Stimulated activated CD4-positive, alpha-beta T cell treated with anti-CD3 and anti-CD28 coated beads, Interleukin-4, amount 100 ng/mL, for 1 hour (primary cell): ENCODE results near the gene CHRNA5.

ENCODE experiments used
- DNase-seq: peaks from one replicate; pipeline ENCODE4 v3.0.0-alpha.2; 2020

Gene CHRNA5

DNA sequence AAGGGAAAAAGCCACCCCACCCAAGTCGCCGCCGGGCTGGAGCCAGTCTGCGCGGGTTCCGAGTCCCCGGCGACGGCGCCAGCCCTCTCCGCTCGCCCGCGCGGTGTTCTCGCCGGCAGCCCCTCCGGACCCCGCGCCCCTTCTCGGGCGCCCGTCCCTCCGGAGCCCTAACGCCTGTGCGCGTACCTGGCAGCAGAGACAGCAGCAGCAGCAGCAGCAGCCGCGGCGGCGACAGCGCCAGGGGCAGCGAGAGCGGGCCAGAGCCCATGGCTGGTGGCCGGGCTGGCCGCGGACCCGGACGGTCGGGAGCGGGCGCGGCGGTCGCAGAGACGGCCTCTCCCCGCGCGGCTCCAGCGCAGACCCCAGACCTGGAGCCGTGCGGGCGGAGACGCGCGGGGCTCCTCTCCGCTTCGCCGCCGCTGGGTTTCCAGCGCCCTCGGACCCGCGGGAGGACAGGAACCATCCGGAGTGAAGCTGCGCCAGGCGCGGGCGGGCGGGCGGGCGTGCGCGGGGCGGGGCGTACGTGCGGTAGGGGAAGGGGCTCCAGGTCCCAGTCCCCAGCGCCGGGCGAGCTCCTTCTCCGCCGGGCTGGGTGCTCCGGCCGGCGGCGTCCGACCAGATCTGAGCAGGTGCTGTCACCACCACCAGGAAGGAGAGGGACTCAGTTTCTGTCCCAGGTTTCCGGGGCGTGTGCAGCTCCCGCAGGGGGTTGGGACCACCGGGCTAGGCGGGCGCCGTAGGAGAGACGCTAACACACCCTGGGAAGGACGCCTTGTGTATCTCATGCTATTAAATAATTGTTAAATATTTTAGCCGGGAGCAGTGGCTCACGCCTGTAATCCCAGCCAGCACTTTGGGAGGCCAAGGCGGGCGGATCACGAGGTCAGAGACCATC is 55.5 kb downstream of the CHRNA5 start, which contains the start of gene CHRNA3:
CHRNA3 (minus strand) TSS at position 470 of the 895 bp plus-strand sequence; CDS start at position 268, 202 bp downstream.
- no peak for DNase-seq

- no peak for DNase-seq
Measured at GRCh38 chr15:78621810-78622402, 56.6 kb downstream of the CHRNA5 start.

DNA sequence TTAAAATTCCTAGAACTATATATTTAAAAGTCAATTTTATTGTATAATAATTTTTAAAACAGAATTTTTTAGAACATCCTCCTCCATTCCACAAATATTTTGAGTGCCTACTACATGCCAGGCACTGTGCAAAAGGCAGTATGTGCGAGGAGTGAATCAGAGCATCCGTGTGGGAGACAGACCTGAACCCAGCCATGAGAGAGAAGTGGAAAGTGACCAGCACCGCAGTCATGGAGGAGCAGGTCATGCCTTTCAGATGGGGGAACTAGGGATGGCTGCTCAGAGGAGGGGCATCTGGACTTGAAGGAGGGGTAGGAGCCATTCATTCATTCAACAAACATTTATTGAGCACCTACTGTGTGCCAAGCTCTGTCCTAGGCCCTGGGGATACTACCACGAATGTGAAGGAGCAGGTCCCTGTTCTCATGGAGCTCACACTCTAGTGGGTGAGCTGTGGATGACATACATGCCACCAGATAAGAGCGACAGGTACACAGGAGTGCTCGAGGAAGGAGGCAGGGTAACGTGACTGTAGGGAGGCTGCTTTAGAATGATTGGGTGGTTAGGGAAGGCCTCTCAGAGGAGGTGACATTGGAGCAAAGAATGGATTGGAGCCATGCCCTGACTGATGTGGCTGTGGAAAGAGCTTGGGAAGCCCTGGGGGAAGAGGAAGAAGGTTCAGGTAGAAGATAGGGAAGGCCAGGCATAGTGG is 58.6 kb downstream of the CHRNA5 start:
- no peak for DNase-seq

- no peak for DNase-seq
Measured at GRCh38 chr15:78624651-78625590, 59.6 kb downstream of the CHRNA5 start.

- DNase-seq: no peak
Measured at GRCh38 chr15:78625606-78626280, 60.4 kb downstream of the CHRNA5 start.

DNA sequence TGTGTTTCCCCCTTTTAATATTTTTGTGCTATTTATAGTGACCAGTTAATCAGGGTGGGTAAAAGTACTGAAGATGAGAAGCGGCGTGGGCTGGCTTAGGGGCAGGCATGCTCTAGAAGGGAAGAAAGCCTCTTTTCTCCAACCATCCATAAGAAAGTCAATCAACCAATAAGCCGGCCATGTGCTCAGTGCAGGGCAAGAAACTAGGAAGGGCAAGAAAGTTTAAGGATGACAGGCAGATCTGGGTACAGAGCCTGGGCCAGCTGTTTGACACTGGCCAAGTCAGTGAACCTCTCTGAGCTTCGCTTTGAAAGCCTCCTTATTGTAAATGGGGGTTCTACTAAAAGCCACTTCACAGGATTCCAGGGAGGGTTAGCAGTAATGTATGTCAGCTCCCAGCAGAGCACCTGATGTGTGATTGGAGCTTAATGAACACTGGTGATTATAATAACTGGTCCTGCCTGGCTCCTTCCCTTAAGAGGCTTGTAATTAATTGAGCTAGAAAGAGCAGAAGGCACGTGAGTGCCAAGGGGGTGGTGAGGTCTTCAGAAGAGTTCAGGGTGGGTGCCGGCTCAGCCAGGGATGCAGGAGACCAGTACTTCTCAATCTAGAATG is 61.2 kb downstream of the CHRNA5 start:
- no peak for DNase-seq

- DNase-seq: no peak
Measured at GRCh38 chr15:78627348-78627747, 62.0 kb downstream of the CHRNA5 start.

- DNase-seq: no peak
Measured at GRCh38 chr15:78628227-78628626, 62.9 kb downstream of the CHRNA5 start.

DNA sequence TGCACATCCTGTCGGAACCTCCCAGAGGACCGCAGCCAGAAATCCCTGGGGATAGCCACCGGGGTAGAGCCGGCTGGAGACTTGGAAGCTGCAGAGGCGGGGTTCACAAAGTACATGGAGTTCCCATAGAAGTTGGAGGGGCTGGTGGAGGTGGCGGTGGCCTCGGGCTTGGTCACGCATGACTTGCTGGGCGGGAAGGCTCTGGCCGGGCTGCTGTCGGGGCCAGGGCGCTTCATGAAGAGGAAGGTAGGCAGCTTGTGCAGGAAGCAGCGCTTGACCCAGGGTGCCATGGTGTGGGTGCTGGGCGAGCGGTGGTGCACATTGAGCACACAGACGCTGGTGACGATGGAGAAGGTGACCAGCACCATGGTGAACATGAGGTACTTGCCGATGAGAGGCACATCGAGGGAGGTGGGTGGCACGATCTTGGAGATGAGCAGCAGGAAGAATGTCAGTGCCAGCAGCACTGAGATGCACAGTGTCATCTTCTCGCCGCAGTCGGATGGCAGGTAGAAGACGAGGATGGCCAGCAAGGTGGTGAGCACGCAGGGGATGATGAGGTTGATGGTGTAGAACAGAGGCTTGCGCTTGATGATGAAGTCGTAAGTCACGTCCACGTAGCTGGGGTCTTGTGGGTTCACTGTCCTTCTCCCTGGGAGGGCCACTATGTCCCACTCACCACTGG is 63.9 kb downstream of the CHRNA5 start:
- no peak for DNase-seq

- DNase-seq: no peak
Measured at GRCh38 chr15:78629716-78630065, 64.4 kb downstream of the CHRNA5 start.

DNA sequence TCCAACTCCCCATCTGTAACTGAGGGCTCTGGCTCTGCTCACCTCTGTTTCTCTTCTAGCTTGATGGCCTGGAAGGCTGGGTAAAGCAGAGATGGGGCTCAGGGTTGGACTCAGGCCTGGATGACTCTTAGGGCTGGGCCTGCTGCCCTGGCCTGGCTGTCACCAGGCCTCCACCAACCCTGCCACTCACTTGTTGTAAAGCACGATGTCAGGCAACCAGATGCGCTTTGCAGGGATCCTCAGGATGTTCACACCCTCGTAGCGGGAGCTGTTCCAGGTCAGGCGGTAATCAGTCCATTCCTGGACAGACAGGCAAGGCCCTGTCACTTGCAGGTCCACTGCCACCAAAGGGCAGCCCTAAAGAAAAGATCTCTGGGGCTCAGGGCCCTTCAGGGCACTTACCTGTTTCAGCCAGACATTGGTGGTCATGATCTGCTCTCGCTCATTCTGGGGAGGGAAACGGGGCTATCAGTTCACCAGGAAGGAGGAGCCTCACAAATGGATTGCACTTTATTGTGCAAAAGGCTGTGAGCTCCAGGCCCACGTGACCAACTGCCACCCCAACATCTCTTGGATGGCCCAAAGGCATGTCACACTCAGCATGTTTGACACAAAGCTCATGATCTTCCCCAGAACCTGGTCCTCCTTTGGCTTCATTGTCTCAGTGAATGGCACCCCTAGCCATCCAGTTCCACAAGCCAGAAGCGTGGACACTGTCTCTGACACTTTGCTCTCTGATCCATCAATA is 65.7 kb downstream of the CHRNA5 start:
- DNase-seq: no peak

- DNase-seq: no peak
Measured at GRCh38 chr15:78633348-78633747, 68.0 kb downstream of the CHRNA5 start.

- DNase-seq: no peak
Measured at GRCh38 chr15:78634210-78635145, 69.2 kb downstream of the CHRNA5 start.

DNA sequence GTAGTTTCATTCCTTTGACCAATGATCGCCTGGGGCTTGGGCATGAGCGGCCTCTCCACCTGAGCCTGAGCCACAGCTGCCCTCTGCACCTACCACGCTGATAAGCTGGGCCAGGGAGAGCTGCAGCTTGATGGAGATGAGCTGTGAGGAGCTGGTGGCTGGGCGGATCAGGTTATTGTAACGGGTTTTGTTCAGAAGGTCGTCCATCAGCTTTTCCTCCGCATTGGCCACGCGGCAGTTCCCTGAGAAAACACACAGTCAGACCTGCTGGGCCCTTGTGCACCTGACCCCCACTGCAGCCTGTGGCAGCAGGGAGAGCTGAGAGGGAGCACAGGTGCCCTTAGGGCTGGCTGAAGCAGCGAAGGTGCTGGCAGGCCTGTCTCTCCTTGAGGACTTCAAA is 70.0 kb downstream of the CHRNA5 start:
- no peak for DNase-seq

GRCh38 chr15:78636378-78636859 is 71.1 kb downstream of the CHRNA5 start:
- no peak for DNase-seq

GRCh38 chr15:78637776-78638435 is 72.6 kb downstream of the CHRNA5 start:
- no peak for DNase-seq

GRCh38 chr15:78638658-78639314 is 73.5 kb downstream of the CHRNA5 start:
- DNase-seq: peak; percentile 32
